H1 (cell line): Measurements from ENCODE around the gene SYNPO2L. TPM values are rescaled to one million over a fixed set of nuclear protein-coding genes. Genes with fewer than 3 reads are reported as not detected.

Experiments
- EZH2 ChIP-seq: fragments of 200-600 bp; sonication (generic); IDR thresholded peaks from 2 replicates; pipeline ENCODE4 v1.7.1; 2012; ENCODE audit warnings: low read depth, mild to moderate bottlenecking, moderate library complexity, low read length, inconsistent platforms; ENCODE audit not compliant: severe bottlenecking
- SP1 ChIP-seq: IDR thresholded peaks from 2 replicates; pipeline ENCODE4 v1.6.1; 2011; ENCODE audit warnings: low read depth, low read length
- polyA plus RNA-seq, 7 experiments: library from polyadenylated mRNA; depleted of rRNA in 3 of 7; stranded (reverse) in 5 of 7; unstranded in 2 of 7; fragments of >200 nt in 5 of 7; fragments of 200-250 nt in 2 of 7; gene quantifications; 1 replicate in 5 of 7; 2 replicates in 1 of 7; 4 replicates in 1 of 7; pipeline versions ENCODE4 v1.2.1 to v1.2.3, GENCODE V29; 2011 to 2013; ENCODE audit warnings: missing spikeins in 2 of 7, mixed read lengths in 2 of 7
- total RNA-seq: library from RNA; stranded (reverse); fragmentation: NEBNext Ultra II Directional; extraction: Animal tissue kit (Norgen Biotek cat#: 25700); gene quantifications from 2 replicates; pipeline ENCODE4 v1.2.1, GENCODE V29; 2021

The SYNPO2L gene
- total and polyA plus RNA-seq, 2 of the 8 experiments (the other 6 are each of a cell fraction or from before 2014, with no cell fraction given), result 0.05 to 0.19 TPM

GRCh38 chr10:73649876-73650536 lies 5.8 kb downstream of the SYNPO2L start (continued):
- TF ChIP-seq EZH2 (no peak), SP1 (no peak)
- TF ChIP-seq, all 59 proteins: peak for 0
